OCI-LY1 (cell line): ENCODE data around the gene KDM4B.

Experiments
- H2AFZ ChIP-seq: fragments of 200-600 bp; sonication (generic), shearing (Covaris generic); 2 replicates; pipeline ENCODE4 v1.6.0; 2014; ENCODE audit warnings: antibody characterized with exemption, mild to moderate bottlenecking, low read length
- H3F3A ChIP-seq: fragments of 200-600 bp; sonication (generic), shearing (Covaris generic); 2 replicates; pipeline ENCODE4 v1.6.0; 2014; ENCODE audit warnings: mild to moderate bottlenecking, antibody characterized with exemption, low read length, moderate library complexity; ENCODE audit not compliant: insufficient read depth
- H3K27ac ChIP-seq: fragments of 200-600 bp; sonication (generic); 2 replicates; pipeline ENCODE4 v1.5.1; 2014; ENCODE audit warnings: low read length, mixed run types, mild to moderate bottlenecking, low read depth; ENCODE audit not compliant: poor library complexity, severe bottlenecking
- H3K27me3 ChIP-seq: fragments of 200-600 bp; sonication (generic); 2 replicates; pipeline ENCODE4 v1.6.0; 2014; ENCODE audit warnings: antibody characterized with exemption, mild to moderate bottlenecking, low read length, moderate library complexity; ENCODE audit not compliant: insufficient read depth
- H3K36me3 ChIP-seq: fragments of 200-600 bp; sonication (generic); 2 replicates; pipeline ENCODE4 v1.6.1; 2014; ENCODE audit warnings: mild to moderate bottlenecking, antibody characterized with exemption, low read length, moderate library complexity, mixed read lengths; ENCODE audit not compliant: insufficient read depth
- H3K4me1 ChIP-seq: fragments of 200-600 bp; sonication (generic); 2 replicates; pipeline ENCODE4 v1.5.1; 2014; ENCODE audit warnings: mild to moderate bottlenecking, low read length, moderate library complexity; ENCODE audit not compliant: insufficient read depth, severe bottlenecking
- H3K4me2 ChIP-seq: fragments of 200-600 bp; sonication (generic), shearing (Covaris generic); 2 replicates; pipeline ENCODE4 v1.6.1; 2014; ENCODE audit warnings: low read length
- H3K4me3 ChIP-seq: fragments of 200-600 bp; sonication (generic); 2 replicates; pipeline ENCODE4 v1.5.1; 2014; ENCODE audit warnings: low read length, low read depth, mild to moderate bottlenecking, mixed read lengths; ENCODE audit not compliant: poor library complexity, severe bottlenecking
- H3K79me2 ChIP-seq: fragments of 200-600 bp; shearing (Covaris generic); 2 replicates; pipeline ENCODE4 v1.6.1; 2016; ENCODE audit warnings: mixed run types, low read length, mixed read lengths; ENCODE audit not compliant: insufficient read depth
- H3K9ac ChIP-seq: fragments of 200-600 bp; sonication (generic), shearing (Covaris generic); 2 replicates; pipeline ENCODE4 v1.6.1; 2014; ENCODE audit warnings: mild to moderate bottlenecking, low read length, mixed read lengths
- H3K9me2 ChIP-seq: fragments of 200-600 bp; sonication (generic), shearing (Covaris generic); 2 replicates; pipeline ENCODE4 v1.6.1; 2014; ENCODE audit warnings: low read depth, mild to moderate bottlenecking, low read length, mixed read lengths
- H3K9me3 ChIP-seq: fragments of 200-600 bp; shearing (Covaris generic); 2 replicates; pipeline ENCODE4 v1.6.1; 2014; ENCODE audit warnings: low read length, mixed read lengths
- H4K20me1 ChIP-seq: fragments of 200-600 bp; sonication (generic), shearing (Covaris generic); 2 replicates; pipeline ENCODE4 v1.6.0; 2016; ENCODE audit warnings: mild to moderate bottlenecking, low read length; ENCODE audit not compliant: insufficient read depth
- CTCF ChIP-seq: fragments of 200-600 bp; sonication (generic), shearing (Covaris generic); IDR thresholded peaks from 2 replicates; pipeline ENCODE4 v1.5.1; 2017; ENCODE audit warnings: mild to moderate bottlenecking, antibody characterized with exemption, low read length, moderate library complexity, mixed read lengths
- EZH2 ChIP-seq: fragments of 200-600 bp; sonication (generic), shearing (Covaris generic); IDR thresholded peaks from 2 replicates; pipeline ENCODE4 v1.8.0; 2017; ENCODE audit warnings: borderline replicate concordance, mixed run types, mild to moderate bottlenecking, antibody characterized with exemption, low read length, moderate library complexity, mixed read lengths

The KDM4B gene

GRCh38 chr19:5118026-5118425 lies 149.1 kb downstream of the KDM4B start:
- H3K79me2 ChIP-seq, result no peaks in the 10 kb centered on the region
- no peak overlapping the region for H3K27ac ChIP-seq
- no peaks in the 10 kb centered on the region for H3K9me3 ChIP-seq
- peaks cover 8% of the 10 kb centered on the region; the same call in 1 of the 2 replicates for H3K36me3 ChIP-seq
- H3K4me2 ChIP-seq, result no peak overlapping the region
- no peaks in the 10 kb centered on the region for H3F3A ChIP-seq
- no peak for TF ChIP-seq EZH2
- no peak for TF ChIP-seq CTCF
- no peak overlapping the region for H3K4me3 ChIP-seq
- no peak overlapping the region for H3K9ac ChIP-seq
- no peaks in the 10 kb centered on the region for H3K9me2 ChIP-seq
- no peak overlapping the region for H2AFZ ChIP-seq
- H4K20me1 ChIP-seq, result no peaks in the 10 kb centered on the region
- no peaks in the 10 kb centered on the region for H3K27me3 ChIP-seq
- H3K4me1 ChIP-seq, result no peaks in the 10 kb centered on the region

GRCh38 chr19:5119297-5119998 lies 150.5 kb downstream of the KDM4B start:
- Histone ChIP-seq H3K9ac (no peak overlapping the region), H3K79me2 (no peaks in the 10 kb centered on the region), H3K27me3 (no peaks in the 10 kb centered on the region), H3F3A (no peaks in the 10 kb centered on the region), H3K9me3 (no peaks in the 10 kb centered on the region), H3K4me1 (no peaks in the 10 kb centered on the region), H3K36me3 (peaks cover 5% of the 10 kb centered on the region; the same call in 1 of the 2 replicates), H3K27ac (no peak overlapping the region), H2AFZ (no peak overlapping the region), H4K20me1 (no peaks in the 10 kb centered on the region), H3K9me2 (no peaks in the 10 kb centered on the region), H3K4me2 (no peak overlapping the region), H3K4me3 (no peak overlapping the region)
- TF ChIP-seq EZH2 (no peak), CTCF (no peak)

GRCh38 chr19:5120321-5120720 lies 151.4 kb downstream of the KDM4B start:
- no peak overlapping the region for H3K4me3 ChIP-seq
- H3K27ac ChIP-seq, result no peak overlapping the region
- H3K79me2 ChIP-seq, result no peaks in the 10 kb centered on the region
- TF ChIP-seq EZH2, result no peak
- no peaks in the 10 kb centered on the region for H3K9me3 ChIP-seq
- H3K36me3 ChIP-seq, result peaks cover 5% of the 10 kb centered on the region; the same call in 1 of the 2 replicates
- H2AFZ ChIP-seq, result no peak overlapping the region
- H3F3A ChIP-seq, result no peaks in the 10 kb centered on the region
- no peaks in the 10 kb centered on the region for H4K20me1 ChIP-seq
- no peaks in the 10 kb centered on the region for H3K4me1 ChIP-seq
- no peaks in the 10 kb centered on the region for H3K27me3 ChIP-seq
- no peaks in the 10 kb centered on the region for H3K9me2 ChIP-seq
- no peak overlapping the region for H3K4me2 ChIP-seq
- H3K9ac ChIP-seq, result no peak overlapping the region

- H3K4me3 ChIP-seq, result no peak overlapping the region
- H3K9me3 ChIP-seq, result no peaks in the 10 kb centered on the region
- H3K4me2 ChIP-seq, result no peak overlapping the region
- no peak overlapping the region for H3K9ac ChIP-seq
- H3K4me1 ChIP-seq, result peaks cover 2% of the 10 kb centered on the region
- H3K27me3 ChIP-seq, result no peaks in the 10 kb centered on the region
- H3K79me2 ChIP-seq, result no peaks in the 10 kb centered on the region
- no peaks in the 10 kb centered on the region for H3K9me2 ChIP-seq
- no peaks in the 10 kb centered on the region for H4K20me1 ChIP-seq
- no peak overlapping the region for H3K27ac ChIP-seq
- H3F3A ChIP-seq, result no peaks in the 10 kb centered on the region
- TF ChIP-seq EZH2 (no peak), CTCF (no peak)
- H3K36me3 ChIP-seq, result peaks cover 5% of the 10 kb centered on the region; the same call in 1 of the 2 replicates
- no peak overlapping the region for H2AFZ ChIP-seq
Observed at GRCh38 chr19:5120833-5121232, 151.9 kb downstream of the KDM4B start.
